Naive B cell (primary cell): ENCODE results near the gene MS4A10. TPM values are rescaled to one million over a fixed set of nuclear protein-coding genes. Genes with fewer than 3 reads are reported as not detected.

Experiments used
- ATAC-seq, 2 donors: fragments of 150-1000 bp; cut with Tn5 transposase; 2 replicates each; pipeline ENCODE4 v1.10.0; 2021; ENCODE audit warnings: low read depth in 2 of 2, mild to moderate bottlenecking in 2 of 2, moderate library complexity in 2 of 2
- DNase-seq: peaks from one replicate; pipeline ENCODE4 v3.0.0; 2022
- H3K27ac Mint-ChIP-seq, 6 donors: one replicate each; pipeline ENCODE4 v1.8.0; 2020 to 2022; ENCODE audit warnings: mild to moderate bottlenecking in 6 of 6, mixed read lengths in 6 of 6, moderate library complexity in 5 of 6, inconsistent platforms in 2 of 6
- H3K27me3 Mint-ChIP-seq, 3 donors: one replicate each; pipeline ENCODE4 v1.8.0; 2021 to 2022; ENCODE audit warnings: mixed read lengths in 3 of 3, mild to moderate bottlenecking in 1 of 3
- H3K36me3 Mint-ChIP-seq, 2 donors: one replicate each; pipeline ENCODE4 v1.8.0; 2020 to 2022; ENCODE audit warnings: mixed read lengths in 2 of 2, inconsistent platforms in 1 of 2, mild to moderate bottlenecking in 1 of 2
- H3K4me1 Mint-ChIP-seq, 3 donors: one replicate each; pipeline ENCODE4 v1.8.0; 2020 to 2022; ENCODE audit warnings: mixed read lengths in 3 of 3, inconsistent platforms in 1 of 3, mild to moderate bottlenecking in 1 of 3, moderate library complexity in 1 of 3
- H3K4me3 Mint-ChIP-seq, 8 donors: one replicate each; pipeline ENCODE4 v1.8.0; 2020 to 2022; ENCODE audit warnings: mild to moderate bottlenecking in 8 of 8, mixed read lengths in 8 of 8, moderate library complexity in 8 of 8, inconsistent platforms in 2 of 8
- H3K9me3 Mint-ChIP-seq, 7 donors: one replicate each; pipeline ENCODE4 v1.8.0; 2020 to 2022; ENCODE audit warnings: mixed read lengths in 7 of 7, mild to moderate bottlenecking in 5 of 7, inconsistent platforms in 2 of 7, moderate library complexity in 1 of 7
- polyA plus RNA-seq, 6 donors: library from polyadenylated mRNA; unstranded; fragments of 300-500 nt; fragmentation: Illumina TruSeq; gene quantifications; one replicate each; pipeline ENCODE4 v1.2.3, GENCODE V29; 2021; ENCODE audit warnings: low read depth in 6 of 6

The MS4A10 gene
- polyA plus RNA-seq, 6 donors from 2014 or later = not detected

DNA sequence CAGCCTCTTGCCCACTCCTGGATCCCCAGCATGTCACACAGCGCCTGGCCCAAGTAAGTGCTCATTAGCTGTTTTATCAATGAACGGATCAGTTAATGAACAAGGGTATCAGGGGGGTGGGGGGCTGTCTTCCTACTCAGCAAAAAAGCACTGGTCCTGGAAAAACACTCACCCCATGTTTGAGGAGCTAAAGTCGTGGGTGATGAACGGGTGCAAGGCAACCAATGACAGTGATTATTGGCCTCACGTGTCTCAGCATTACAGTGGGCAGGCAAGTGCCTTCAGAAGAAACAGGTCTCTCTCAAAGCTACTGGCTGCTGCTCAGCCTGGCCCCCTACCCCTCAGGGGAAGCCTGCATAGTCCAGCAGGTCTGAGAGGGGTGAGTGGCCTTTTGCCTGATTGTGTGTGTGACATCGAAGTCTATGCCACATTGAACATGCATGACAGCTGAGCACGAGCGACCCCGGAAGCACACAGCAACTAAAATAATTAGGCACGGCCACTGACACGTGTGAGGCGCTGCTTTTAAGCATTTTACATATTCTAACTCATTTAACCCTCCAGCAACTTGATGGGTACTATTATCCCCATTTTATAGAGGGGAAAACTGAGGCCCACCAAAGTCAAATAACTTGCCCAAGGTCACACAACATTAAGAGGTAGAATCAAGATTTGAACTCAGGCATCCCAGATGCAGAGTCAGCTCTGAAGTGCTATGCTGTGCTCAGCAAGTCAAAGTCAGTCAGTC, 2.6 kb upstream of the MS4A10 start:
- Mint-ChIP-seq H3K4me3 (no peak overlapping the region), H3K36me3 (no peaks in the 10 kb centered on the region), H3K9me3 (no peaks in the 10 kb centered on the region), H3K27me3 (no peaks in the 10 kb centered on the region), H3K27ac (no peak overlapping the region), H3K4me1 (no peaks in the 10 kb centered on the region)
- no peak for DNase-seq
- no peak for ATAC-seq

DNA sequence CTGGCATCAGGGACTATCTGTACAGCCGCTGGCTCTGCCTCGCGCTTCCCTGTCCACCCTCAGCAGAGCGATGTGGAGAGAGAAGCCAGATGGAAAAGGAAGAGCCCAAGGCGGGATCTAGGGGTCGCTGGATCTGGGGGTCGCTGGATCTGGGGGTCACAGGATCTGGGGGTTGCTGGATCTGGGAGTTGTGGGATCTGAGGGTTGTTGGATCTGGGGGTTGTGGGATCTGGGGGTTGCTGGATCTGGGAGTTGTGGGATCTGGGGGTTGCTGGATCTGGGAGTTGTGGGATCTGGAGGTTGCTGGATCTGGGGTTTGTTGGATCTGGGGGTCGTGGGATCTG, 2.0 kb upstream of the MS4A10 start:
- Mint-ChIP-seq H3K27ac (no peak overlapping the region), H3K36me3 (no peaks in the 10 kb centered on the region)
- ATAC-seq = no peak

DNA sequence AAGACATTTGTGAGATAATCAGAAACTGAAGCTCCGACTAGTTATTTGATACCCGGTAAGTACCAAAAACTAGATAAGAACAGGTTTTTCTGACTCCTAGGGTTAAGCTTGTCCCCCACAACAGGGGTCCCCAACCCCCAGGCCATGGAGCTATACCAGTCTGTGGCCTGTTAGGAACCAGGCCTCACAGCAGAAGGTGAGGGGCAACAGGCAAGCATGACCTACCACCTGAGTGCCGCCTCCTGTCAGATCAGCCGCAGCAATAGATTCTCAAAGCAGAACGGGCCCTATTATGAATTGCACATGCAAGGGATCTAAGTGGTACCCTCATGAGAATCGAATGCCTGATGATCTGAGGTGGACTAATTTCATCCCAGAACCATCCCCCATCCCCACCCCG, 1.2 kb upstream of the MS4A10 start:
- ATAC-seq (no peak), DNase-seq (no peak)
- Mint-ChIP-seq H3K27me3 (no peaks in the 10 kb centered on the region), H3K36me3 (no peaks in the 10 kb centered on the region), H3K9me3 (no peaks in the 10 kb centered on the region), H3K27ac (no peak overlapping the region), H3K4me1 (no peaks in the 10 kb centered on the region), H3K4me3 (no peak overlapping the region)

More for the DNA sequence above, 2.0 kb upstream of the MS4A10 start:
- DNase-seq = no peak
- H3K4me3 Mint-ChIP-seq = no peak overlapping the region
- H3K4me1 Mint-ChIP-seq = no peaks in the 10 kb centered on the region
- no peaks in the 10 kb centered on the region for H3K27me3 Mint-ChIP-seq
- H3K9me3 Mint-ChIP-seq = no peaks in the 10 kb centered on the region

DNA sequence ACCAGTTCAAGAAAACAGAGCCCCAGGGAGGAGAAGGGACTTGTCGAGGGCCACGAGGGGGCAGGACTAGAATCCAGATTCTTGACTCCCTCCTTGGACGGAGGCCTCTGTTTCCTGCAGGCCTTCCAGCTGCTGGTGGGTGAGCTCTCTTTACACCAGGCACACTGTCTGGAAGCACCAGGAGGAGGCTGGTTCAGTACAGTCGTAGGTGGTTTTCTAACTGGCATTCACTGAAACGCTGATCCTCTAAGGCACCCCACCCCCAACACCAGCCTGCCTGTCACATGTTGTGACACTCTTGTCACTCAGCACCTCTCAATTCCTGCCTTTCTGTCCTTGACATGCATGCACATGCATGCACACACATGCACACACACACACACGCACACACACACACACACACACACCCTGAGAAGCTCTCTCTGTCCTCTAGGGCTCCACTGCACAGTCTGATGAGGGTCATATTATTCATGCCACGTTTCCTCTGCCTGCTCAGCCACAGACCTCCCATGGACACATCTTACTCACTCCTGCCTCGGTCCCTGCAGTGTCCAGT, 751 bp downstream of the MS4A10 start:
- H3K27ac Mint-ChIP-seq = no peak overlapping the region
- DNase-seq (no peak), ATAC-seq (no peak)
- no peaks in the 10 kb centered on the region for H3K4me1 Mint-ChIP-seq
- H3K9me3 Mint-ChIP-seq = no peaks in the 10 kb centered on the region
- H3K27me3 Mint-ChIP-seq = no peaks in the 10 kb centered on the region
- H3K36me3 Mint-ChIP-seq = no peaks in the 10 kb centered on the region
- H3K4me3 Mint-ChIP-seq = no peak overlapping the region

DNA sequence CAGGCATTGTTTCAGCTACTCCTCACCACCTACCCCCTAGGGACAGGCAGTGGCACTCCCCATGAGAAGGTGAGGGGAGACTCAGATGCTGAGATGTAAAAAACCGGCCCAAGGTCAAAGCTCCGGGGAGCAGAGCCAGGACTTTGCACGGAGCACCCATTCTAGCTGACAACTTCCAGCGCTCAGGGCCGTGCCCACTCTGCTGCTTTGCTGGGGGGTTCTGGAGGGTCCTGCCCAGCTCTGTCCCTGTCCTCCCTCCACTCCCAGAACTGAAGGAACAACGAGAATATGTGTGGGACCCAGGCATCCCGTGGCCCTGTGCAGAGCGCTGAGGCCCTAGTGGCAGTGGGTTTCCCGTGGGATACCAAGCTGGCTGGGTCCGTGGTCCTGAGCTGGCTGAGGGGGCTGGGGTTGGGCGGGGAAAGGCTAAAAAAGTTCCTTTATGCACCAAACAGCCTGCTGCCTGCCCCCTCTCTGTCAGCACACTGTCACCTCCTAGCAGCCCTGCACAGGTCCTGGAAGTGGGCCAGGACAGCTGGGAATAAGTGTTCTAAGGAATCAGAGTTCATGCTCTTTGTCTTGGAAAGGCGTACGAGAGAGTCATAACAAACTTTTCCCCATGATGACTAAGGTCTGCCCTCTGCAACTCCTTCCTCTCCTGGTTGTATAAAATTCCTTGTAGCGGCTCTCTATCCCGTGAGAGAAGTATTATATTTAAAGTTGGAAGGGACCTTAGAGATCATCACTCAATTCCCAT, 1.9 kb downstream of the MS4A10 start:
- DNase-seq = no peak
- no peak for ATAC-seq
- Mint-ChIP-seq H3K9me3 (no peaks in the 10 kb centered on the region), H3K27ac (peak overlapping the region in 1 of 6 donors; percentile 69), H3K36me3 (no peaks in the 10 kb centered on the region), H3K4me1 (no peaks in the 10 kb centered on the region), H3K4me3 (no peak overlapping the region), H3K27me3 (peaks cover 0 to 5% (median 0%) of the 10 kb centered on the region in 3 donors)

DNA sequence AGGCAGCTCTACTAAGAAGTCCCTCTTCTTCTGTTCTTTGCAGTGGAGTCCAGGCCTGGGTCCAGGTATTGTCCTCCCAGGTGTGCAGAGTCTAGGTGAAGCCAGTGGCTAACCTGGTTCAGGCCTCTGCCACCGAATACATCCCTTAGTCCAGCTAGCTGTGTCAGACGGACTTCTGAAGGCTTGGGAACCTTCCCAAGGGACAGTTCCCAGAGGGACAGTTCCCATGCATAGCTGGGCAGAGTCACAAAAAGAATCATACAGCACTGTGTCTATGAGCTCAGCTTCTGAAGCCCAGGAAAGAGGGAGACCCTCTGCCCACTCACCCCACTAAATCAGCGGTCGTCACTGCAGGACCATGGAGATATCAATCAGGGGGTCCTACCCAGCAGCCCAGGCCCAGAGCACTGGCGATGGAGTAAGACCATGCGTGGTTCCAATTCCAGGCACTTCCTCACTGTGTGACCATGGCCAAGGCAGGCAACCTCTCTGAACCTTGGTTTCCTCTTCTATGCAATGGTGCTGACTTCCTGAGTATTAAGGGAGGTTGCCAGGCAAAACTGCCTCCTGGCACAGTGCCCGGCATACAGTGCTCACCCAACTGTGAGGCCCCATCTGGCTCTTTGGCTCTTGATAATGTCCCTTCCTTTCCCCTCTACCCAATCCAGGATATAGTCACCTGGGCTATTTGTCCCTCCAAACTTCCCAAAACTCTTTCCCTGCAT, 3.4 kb downstream of the MS4A10 start:
- Mint-ChIP-seq H3K4me3 (no peak overlapping the region), H3K36me3 (no peaks in the 10 kb centered on the region), H3K4me1 (no peaks in the 10 kb centered on the region), H3K27ac (no peak overlapping the region), H3K27me3 (peaks cover 0 to 8% (median 0%) of the 10 kb centered on the region in 3 donors), H3K9me3 (no peaks in the 10 kb centered on the region)
- DNase-seq (no peak), ATAC-seq (no peak)

DNA sequence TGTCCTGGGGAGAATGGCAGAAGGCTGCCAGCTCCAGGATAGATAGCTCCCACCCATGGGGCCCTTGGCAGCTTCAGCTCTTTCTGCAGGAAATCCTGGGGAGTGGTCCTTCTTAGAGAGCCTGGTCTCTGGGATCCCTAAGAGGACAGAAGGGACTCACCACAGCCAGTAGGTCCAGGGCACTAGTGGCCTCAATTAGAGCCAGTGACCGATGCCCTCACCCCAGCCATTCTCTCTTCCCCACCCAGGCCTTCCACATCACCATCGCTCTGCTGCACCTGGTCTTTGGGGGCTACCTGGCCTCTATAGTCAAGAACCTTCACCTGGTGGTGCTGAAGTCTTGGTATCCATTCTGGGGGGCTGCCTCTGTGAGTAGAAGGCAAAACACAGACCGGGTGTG, 5.6 kb downstream of the MS4A10 start:
- H3K27me3 Mint-ChIP-seq = peaks cover 1 to 12% (median 6%) of the 10 kb centered on the region in 3 donors
- no peaks in the 10 kb centered on the region for H3K36me3 Mint-ChIP-seq

DNA sequence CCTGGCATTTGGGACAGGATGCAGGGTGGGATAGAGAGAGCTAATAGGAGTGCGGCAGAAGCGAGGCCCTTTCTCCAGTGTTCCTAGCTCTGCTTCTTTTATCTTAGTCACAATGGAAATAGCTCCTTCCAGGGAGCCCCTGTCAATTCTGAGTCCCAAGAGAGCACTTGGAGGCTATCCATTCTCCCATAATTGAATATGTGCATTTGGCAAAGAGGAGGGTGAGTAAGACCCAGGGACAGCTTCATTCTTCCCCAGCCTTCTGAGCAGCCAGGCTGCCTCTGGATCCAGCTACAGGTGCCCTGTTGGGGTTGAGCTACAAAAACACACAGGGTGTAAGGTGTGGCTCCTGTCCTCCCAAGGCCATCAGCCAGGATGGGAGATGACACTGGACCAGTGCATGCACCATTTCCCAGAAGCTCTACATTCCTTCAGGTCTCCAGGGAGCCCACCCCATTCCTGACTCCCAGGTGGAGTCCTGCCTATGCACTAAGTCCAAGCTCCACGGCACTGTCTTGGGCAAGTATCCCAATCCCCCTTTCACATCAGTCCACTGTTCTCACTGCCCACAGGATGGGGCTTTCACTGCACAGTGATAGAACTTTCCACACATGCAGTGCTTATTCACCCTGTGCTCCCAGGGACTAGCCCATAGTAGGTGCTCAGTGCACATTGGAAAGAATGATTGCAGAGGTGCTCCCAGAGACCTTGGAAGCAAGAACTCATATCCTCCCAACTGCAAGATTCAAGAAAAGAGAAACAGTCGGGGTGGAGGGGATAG, 6.2 kb downstream of the MS4A10 start:
- H3K27me3 Mint-ChIP-seq = peaks cover 4 to 13% (median 6%) of the 10 kb centered on the region in 3 donors
- DNase-seq (no peak), ATAC-seq (no peak)
- no peak overlapping the region for H3K4me3 Mint-ChIP-seq
- H3K36me3 Mint-ChIP-seq = no peaks in the 10 kb centered on the region
- H3K9me3 Mint-ChIP-seq = peaks cover 0 to 1% (median 0%) of the 10 kb centered on the region in 7 donors
- no peaks in the 10 kb centered on the region for H3K4me1 Mint-ChIP-seq
- no peak overlapping the region for H3K27ac Mint-ChIP-seq

More for the DNA sequence above, 5.6 kb downstream of the MS4A10 start:
- no peak overlapping the region for H3K4me3 Mint-ChIP-seq
- H3K9me3 Mint-ChIP-seq = peaks cover 0 to 1% (median 0%) of the 10 kb centered on the region in 7 donors
- ATAC-seq (no peak), DNase-seq (no peak)
- no peaks in the 10 kb centered on the region for H3K4me1 Mint-ChIP-seq
- H3K27ac Mint-ChIP-seq = no peak overlapping the region

DNA sequence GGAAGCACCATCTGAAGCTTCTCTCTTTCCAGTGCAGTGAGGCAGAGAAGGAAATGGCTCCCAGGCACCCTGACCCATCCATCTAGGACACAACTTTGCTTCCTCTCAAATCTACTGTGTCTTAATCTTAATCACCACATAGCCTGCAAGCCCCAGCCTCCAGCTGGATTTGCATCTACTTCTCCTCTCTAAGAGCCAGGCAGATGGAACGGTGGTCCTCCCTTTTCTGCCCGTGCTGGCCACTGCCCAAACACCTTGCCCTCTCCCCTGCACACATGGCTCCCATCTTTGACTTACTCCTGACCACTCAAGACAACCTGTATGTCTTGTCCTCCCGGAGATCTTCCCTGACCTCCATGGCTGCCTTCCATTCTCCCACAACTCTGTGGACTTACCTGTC, 7.4 kb downstream of the MS4A10 start:
- Mint-ChIP-seq H3K36me3 (no peaks in the 10 kb centered on the region), H3K27me3 (peaks cover 4 to 13% (median 6%) of the 10 kb centered on the region in 3 donors), H3K27ac (no peak overlapping the region), H3K4me3 (no peak overlapping the region), H3K4me1 (no peaks in the 10 kb centered on the region), H3K9me3 (peaks cover 0 to 1% (median 0%) of the 10 kb centered on the region in 7 donors)
- DNase-seq = no peak
- no peak for ATAC-seq

DNA sequence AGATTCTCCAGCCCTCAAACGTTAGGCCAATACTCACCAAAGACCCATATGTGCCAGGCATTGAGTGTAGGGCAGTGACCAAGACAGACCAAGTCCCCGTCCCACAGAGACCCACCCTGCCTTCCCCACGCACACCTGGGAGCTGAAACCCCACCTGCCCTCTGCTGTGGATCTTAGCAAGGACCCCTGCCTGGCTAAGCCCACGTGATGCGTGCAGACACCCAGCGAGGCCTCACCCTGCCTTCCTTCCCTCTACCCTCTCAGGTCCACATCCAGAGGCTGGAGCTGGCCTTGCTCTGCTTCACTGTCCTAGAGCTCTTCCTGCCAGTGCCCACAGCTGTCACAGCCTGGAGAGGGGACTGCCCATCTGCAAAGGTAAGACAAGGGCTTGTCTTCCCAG, 10.2 kb downstream of the MS4A10 start:
- no peak for DNase-seq
- peaks cover 4 to 24% (median 12%) of the 10 kb centered on the region in 3 donors for H3K27me3 Mint-ChIP-seq
- no peak for ATAC-seq
- peaks cover 0 to 1% (median 0%) of the 10 kb centered on the region in 7 donors for H3K9me3 Mint-ChIP-seq
- H3K4me1 Mint-ChIP-seq = no peaks in the 10 kb centered on the region
- H3K27ac Mint-ChIP-seq = no peak overlapping the region
- no peaks in the 10 kb centered on the region for H3K36me3 Mint-ChIP-seq
- H3K4me3 Mint-ChIP-seq = no peak overlapping the region

DNA sequence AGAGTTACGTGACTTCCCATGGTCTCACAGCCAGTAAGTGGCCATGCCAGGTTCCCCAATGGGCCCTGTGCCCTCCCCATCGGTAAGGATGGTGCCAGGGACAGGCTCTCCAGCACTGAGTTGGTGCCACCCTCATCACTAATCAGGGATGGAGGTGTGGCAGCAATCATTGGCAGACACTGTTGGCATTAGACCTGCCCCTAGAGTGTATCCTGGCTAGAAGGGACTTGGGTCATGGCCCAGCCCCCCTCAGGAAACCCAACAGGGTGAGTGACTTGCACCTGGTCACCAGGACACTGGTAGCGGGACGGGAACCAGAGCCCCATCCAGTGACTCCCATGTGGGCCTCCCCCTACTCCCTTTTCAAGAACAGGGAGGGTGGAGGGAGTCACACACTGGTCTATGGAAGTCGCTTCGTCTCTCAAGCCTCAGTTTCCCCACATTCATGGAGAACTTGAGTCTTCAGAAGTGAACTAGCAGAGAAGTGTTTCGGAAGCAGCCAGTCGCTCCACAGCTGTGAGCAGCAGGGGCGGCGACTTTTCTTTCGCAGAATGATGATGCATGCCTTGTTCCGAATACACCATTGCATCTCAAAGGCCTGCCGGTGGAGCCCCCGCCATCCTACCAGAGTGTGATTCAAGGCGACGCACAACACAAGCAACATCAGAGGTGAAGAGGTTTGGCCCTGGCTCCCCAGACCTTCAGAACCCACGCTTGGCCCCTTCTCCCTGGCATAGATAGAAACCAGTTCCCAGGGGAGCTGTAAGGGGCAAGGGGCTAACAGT, 12.9 kb downstream of the MS4A10 start:
- Mint-ChIP-seq H3K27me3 (peaks cover 10 to 22% (median 18%) of the 10 kb centered on the region in 3 donors), H3K27ac (no peak overlapping the region), H3K9me3 (peaks cover 0 to 1% (median 0%) of the 10 kb centered on the region in 7 donors), H3K4me3 (no peak overlapping the region), H3K4me1 (no peaks in the 10 kb centered on the region), H3K36me3 (no peaks in the 10 kb centered on the region)
- ATAC-seq (no peak), DNase-seq (no peak)

DNA sequence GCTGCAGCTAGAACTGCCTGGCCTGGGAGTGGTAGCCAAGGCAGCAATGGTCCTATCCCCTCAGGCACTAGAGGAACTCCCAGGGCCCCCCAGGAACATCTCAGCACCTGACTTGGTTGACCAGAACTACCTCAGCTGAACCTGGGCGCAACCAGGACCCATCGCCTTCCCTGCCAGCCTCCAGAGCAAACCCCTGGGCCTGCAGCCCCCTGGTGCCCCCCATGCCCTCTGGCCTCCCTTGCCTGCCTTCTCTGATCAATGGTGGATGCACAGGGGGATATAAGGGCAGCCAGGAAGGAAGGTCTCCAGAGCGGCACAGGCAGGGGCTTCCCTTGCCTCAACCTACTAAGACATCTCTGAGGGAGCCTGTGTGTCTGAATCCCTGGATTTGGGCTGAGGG, 13.5 kb downstream of the MS4A10 start:
- Mint-ChIP-seq H3K9me3 (peaks cover 0 to 1% (median 0%) of the 10 kb centered on the region in 7 donors), H3K27me3 (peaks cover 10 to 23% (median 18%) of the 10 kb centered on the region in 3 donors), H3K4me1 (no peaks in the 10 kb centered on the region), H3K4me3 (no peak overlapping the region), H3K27ac (no peak overlapping the region), H3K36me3 (no peaks in the 10 kb centered on the region)
- DNase-seq (no peak), ATAC-seq (no peak)
